ENCODE results near the gene DNAJC2.
A peak's percentile ranks its signal among the peaks of the same experiment; 100 is the strongest.

- TF ChIP-seq, protein P1, sequence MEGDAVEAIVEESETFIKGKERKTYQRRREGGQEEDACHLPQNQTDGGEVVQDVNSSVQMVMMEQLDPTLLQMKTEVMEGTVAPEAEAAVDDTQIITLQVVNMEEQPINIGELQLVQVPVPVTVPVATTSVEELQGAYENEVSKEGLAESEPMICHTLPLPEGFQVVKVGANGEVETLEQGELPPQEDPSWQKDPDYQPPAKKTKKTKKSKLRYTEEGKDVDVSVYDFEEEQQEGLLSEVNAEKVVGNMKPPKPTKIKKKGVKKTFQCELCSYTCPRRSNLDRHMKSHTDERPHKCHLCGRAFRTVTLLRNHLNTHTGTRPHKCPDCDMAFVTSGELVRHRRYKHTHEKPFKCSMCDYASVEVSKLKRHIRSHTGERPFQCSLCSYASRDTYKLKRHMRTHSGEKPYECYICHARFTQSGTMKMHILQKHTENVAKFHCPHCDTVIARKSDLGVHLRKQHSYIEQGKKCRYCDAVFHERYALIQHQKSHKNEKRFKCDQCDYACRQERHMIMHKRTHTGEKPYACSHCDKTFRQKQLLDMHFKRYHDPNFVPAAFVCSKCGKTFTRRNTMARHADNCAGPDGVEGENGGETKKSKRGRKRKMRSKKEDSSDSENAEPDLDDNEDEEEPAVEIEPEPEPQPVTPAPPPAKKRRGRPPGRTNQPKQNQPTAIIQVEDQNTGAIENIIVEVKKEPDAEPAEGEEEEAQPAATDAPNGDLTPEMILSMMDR (IDR thresholded peaks at IDR 0.05; ENCODE audit: low read depth, low read length) = no peak
- peak; percentile 92 for TF ChIP-seq POLR2A (IDR thresholded peaks at IDR 0.05; ENCODE audit: extremely low read depth, insufficient read length)
- TF ChIP-seq, protein P2, sequence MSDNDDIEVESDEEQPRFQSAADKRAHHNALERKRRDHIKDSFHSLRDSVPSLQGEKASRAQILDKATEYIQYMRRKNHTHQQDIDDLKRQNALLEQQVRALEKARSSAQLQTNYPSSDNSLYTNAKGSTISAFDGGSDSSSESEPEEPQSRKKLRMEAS (IDR thresholded peaks at IDR 0.05; ENCODE audit: low read depth, low read length) = peak; percentile 91
Measured at GRCh38 chr7:103344453-103345149, at the start of gene DNAJC2.

Measured in NB4 (cell line).